Cortex of kidney (tissue), 1 donor: ENCODE results near the gene SNX24.
"Not testable (repeated sequence)": the region's sequence is repeated elsewhere in the genome, so short reads cannot be mapped to it uniquely, and the experiment has no call there.

Experiments used
- DNase-seq: peaks from one replicate; lab custom pipeline; 2025; lab: John Stamatoyannopoulos, UW

Gene SNX24

DNA sequence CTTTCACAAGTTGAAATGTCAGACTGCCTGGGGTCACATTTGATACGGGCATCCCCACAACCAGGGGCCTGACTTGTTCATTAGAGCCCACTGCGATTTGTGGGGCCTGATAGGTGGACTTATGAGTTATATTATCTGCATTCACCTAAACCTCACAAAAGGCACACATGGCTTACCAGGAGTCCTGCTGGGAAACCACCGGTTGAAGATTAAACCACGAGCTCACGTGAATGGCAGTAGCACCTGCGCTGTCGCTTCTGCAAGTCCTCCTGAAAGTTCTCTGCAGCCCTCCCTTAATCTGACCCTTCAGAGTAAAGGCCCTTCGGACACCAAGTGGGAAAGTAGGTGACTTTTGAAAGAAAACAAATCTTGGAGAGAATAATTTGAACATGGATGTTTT, 122.2 kb downstream of the SNX24 start:
- no peak for DNase-seq

DNA sequence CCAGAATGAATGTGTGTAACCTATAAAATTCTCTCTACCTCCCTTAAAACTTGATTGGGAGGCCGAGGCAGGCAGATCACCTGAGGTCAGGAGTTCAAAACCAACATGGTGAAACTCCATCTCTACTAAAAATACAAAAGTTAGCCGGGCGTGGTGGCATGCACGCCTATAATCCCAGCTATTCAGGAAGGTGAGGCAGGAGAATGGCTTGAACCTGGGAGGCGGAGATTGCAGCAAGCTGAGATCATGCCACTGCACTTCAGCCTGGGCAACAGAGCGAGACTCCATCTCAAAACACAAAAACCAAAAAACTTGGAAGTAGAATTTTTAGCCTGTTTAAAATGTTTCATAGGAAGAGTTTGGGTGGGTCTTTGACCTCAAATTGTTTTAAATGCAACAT, 122.6 kb downstream of the SNX24 start:
- DNase-seq: not testable (repeated sequence)

DNA sequence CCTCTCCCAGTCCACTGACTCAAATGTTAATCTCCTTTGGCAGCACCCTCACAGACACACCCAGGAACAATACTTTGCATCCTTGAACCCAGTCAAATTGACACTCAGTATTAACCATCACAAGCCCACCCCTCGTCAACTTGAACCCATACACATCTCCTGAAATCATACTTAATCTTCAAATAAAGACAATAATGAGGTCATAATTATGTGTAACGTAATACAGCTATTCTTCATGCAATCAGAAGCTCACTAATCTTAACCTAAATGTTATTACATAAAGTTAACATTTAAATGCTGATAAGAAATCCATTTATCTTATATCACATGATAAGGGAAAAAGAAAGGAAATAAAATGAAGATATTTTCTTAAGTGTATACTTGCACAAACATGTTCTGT, 125.9 kb downstream of the SNX24 start:
- DNase-seq: no peak

DNA sequence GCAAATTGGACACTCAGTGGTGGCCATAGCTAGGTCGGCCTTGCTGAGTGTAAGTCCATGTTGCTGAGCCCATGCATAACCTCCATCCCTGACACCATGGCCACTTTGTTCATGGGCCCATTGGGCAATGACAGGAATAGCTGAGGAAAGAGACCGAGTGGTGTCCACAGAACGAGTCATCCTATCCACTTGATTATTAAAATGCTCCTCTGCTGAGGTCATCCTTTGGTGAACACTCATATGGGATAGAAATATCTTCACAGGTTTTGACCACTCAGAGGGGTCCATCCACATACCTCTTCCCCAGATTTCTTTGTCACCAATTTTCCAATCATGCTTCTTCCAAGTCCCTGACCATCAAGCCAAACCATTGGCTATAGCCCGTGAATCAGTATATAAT, 127.5 kb downstream of the SNX24 start:
- no peak for DNase-seq

DNA sequence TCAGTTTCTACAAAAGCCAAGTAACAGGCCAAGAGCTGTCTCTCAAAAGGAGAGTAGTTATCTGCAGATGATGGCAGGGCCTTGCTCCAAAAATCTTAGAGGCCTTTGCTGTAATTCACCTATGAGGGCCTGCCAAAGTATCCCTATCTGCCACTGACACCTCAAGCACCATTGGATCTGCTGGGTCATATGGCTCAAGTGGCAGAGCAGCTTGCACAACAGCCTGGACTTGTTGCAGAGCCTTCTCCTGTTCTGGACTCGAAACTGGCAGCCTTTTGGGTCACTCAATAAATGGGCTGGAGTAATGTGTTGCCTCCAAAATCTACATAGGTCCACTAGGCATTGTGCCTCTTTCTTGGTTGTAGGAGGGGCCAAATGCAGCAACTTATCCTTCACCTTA, 128.3 kb downstream of the SNX24 start:
- DNase-seq: not testable (repeated sequence)

DNA sequence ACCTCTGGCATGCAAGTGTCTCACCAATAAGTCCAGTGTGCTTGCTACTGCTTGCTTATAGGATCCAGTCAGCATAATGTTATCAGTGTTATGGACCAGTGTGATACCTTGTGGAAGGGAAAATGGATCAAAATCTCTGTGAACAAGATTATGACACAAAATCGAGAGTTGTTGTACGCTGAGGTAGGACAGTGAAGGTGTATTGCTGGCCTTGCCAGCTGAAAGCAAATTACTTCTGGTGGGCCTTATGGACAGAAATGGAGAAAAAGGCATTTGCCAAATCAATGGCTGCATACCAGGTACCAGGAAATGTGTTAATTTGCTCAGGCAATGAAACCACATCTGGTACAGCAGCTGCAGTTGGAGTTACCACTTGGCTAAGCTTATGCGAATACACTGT, 128.8 kb downstream of the SNX24 start:
- DNase-seq: not testable (repeated sequence)

DNA sequence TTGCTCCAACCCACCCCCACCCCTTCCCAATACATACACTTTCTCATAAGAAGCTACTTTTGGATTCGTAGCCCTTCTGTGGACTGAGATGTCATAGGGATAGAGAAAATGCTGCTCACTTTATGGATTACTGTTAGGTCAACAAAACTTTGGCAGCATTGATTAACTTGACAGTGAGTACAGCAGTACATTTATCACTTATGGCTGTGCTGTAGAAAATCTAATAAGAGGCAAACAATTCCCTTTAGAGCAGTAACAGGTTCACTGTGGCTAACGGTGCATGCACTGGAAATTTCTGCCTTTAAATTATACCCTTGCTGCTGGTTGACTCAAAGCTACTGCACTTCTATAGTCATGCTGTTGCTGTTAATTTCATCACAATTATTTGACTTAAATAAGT, 131.9 kb downstream of the SNX24 start:
- DNase-seq: no peak

DNA sequence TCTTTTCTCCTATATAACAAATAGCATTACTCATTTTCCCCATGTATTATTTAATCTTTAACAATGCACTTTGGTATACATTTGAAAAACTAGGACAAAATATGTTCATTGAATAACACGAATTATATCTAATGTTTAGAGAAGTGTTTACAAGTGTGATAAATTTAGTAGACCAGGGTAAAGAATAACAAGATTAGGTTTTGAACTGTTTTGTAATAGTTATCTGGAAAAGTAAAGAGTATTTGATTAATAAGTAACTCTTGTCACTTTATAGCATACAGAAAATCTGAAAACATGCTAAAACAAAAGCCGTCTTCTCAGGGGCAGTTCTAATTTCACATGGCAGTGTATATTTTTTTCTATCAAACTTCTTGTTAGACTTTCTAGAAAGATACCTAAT, 132.7 kb downstream of the SNX24 start:
- no peak for DNase-seq

DNA sequence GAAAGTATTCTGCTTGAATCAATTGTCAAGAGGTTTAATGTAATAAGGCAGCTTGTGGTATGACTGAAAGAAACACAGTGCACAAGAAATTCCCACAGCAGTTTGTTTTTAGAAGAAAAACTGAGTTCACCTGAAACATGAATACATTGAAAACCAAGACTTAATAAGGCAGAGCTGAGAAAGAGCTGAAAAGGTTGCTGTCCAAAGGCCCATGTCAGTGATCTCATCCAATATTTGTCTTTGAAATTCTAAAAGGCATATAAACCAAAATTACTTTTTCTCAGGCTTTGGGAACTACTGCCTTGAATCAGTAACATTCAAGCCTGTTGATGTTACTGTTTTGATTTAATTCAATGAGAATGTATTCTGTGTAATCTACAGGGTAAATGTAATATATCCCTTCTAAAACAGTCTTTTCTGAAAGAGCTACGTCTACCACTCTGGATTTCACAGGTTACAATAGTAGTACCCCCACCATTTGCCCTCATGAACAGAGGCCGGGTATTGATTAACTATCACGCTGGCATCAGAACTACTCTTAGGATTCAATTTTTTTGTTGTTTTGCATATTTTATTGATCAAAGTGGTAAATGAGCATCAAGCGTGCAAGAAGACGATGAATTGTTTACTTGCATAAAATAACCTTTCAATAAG, 133.4 kb downstream of the SNX24 start:
- no peak for DNase-seq

DNA sequence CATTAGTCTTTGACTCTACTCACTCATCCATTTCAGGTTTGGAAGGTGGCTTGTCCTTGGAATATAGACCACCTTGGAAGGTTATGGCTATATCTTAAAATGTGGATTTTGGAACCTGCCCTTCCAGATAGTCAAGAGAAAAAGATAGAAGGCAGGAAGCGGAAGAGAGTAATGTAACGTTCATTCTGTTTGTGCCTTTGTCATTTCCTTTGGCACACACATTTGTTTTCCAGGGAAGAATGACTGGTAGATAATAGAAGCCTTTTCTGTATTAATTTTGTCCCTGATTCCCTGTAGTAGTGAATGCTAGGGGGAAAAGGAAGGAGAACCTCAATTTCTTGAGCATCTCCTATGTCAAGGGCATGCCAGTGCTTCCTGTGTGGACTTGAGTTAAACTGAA, 136.4 kb downstream of the SNX24 start:
- no peak for DNase-seq

DNA sequence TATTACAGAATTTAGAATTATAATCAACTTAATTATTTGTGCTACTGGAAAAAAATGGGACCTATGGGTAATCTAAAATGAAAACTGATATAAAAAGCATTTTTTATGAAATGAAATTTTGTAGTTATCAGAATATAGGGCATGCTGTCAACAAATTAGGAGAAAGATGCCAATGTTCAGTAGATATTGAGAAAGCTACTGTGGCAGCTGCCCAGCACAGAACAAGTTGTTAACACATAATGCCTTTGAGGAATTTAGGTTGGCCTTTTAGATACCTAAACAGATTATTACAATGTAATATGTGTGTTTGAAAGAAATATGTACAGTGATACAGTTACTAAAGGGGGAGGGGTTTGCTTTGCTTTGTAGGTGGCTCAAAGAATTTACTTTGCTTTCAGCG, 137.0 kb downstream of the SNX24 start:
- DNase-seq: no peak

DNA sequence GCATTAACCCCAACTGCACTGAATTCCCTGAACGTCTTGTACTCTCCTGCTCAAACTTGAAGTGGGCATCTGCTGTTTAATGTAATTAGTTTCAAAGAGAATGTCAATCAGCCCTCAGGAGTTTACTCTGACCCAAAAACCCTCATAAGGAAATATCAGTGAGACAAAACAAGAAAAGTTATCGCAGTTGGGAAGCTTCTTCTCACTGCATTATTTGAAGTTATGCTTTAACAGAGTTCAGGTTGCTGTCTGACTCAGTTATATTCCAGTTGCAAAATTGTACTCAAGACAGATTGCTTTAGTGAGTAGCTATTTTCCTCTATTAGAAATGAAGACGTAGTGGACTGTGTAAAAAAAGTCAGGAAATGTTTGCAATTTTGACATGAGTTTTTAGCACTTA, 139.0 kb downstream of the SNX24 start:
- no peak for DNase-seq

DNA sequence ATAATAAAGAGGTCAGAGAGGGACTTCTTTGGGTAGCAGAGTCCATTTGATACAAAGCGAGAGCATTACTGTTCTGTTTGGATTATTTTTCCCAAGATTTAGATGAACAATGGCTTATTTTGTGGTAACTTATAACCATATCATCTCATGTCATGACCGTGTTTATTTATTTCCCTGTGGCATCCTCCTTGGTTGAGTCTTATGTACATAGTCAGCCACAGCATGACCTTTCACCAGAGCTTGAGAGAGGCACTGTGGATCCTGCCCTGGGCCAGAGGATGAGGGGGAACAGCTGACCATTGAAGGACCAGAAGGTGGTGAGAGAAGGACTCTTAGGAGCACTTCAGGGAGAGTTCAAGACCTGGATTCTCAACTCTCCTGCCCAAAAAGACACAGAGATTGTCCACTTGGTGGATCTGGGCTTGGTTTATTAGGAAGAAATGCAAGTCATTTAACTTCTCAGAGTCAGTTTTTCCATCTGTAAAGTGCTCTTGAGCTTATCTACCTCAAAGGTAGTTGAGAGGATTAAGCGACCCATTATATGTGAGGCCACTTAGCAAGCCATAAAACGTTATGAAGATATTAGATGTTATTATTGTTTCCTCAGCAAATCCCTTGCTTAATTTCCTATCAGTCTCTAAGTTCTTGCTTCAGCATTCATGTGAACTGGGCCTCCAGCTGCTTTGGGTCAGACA, 139.7 kb downstream of the SNX24 start:
- no peak for DNase-seq

DNA sequence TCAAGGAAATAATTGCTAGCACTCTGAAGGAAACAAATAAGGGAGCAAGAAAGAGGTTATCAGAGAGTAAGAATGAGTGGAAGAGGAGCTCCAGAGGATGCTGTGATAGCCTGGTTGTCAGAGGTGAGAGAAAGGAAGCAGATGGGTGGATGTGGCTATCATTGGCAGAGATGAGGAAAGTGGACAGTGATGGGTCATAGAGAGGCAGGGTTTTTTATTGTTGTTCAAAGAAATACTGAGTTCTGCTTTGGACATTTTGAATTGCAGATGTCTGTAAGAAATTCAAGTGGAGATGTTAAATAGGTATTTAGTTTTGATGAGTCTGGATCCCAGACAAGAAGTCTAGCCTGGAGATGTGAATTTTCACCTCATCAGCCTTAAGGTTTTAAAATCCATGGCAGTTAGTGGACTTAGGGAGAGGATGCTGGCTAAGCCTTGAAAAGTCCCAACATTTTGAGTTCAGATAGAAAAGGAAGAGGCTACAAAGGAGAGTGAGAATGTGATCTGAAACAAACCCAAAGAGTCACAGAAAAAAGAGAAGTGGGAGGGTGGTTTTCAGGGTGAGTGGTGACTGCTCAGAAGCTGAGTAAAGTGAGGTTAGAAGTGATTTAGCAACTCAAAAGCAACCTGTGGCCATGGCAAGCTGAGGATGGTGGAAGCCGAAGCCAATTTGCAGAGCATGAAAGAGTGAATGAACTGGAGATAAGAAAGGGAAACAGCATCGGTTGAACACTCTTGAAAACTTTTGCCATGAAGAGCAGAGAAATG, 140.7 kb downstream of the SNX24 start:
- DNase-seq: no peak

DNA sequence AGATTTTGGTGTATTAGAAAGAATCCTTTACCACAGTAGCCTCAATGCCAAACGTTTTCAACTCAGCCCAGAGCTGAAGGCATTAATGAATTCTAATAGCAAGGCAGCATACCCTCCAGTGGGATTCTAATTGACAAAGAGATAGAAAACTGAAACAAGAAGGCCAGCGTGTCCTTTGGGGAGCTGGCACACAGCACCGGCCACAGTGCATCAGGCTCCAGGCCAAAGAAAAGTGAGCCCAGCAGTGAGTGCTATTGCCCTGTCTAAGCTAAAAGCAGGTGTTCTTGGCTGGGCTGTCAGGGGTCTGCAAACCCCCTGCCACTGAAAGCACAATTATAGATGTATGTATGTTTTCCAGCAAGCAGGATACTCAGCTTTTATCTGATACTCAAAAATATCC, 150.7 kb downstream of the SNX24 start:
- no peak for DNase-seq

DNA sequence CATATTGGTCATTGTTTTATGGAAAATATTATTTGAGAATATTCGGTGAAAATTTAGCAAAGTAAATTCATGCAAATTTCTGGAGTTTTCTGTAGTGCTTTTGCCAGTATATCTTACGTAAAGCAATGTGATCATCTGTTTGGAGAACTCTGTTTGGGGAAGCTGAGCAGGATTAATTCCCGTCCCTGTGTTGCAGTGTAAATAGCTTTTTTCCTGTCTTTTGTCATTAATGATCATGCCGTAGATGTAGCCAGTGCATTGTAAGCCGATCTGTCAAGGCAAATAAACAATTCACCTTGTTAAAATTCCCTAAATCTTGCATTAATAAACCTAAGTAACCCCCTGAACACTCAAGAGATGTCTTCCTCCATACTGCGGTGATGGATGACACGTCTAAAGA, 151.9 kb downstream of the SNX24 start:
- DNase-seq: no peak

DNA sequence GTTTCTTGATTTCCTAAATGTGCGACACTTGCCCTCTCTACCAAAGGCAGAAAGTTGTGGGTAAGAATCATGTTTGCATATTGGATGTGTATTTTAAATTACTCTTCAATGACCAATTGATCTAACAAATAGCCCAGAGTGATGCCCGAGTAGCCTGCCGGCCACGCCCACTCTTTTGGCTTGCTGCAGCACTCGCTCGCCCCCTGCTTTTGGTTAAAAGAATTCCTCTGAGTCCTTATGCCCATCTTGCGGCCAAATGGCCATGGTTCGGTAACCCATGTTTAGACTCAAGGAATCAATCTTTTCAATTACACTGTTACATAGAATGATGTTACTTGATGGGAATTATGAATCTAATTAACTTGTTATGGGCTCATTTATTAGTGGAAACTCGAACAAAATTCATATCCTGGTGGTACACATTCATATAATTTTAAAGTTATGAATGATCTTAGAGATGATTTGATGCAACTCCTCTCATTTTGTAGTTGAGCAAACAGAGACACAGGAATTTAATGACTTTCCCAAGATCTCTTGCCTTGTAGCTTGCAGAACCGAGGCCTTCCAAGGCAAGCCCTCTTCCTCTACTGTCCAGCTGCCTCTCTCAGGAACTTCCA, 154.6 kb downstream of the SNX24 start:
- DNase-seq: no peak

DNA sequence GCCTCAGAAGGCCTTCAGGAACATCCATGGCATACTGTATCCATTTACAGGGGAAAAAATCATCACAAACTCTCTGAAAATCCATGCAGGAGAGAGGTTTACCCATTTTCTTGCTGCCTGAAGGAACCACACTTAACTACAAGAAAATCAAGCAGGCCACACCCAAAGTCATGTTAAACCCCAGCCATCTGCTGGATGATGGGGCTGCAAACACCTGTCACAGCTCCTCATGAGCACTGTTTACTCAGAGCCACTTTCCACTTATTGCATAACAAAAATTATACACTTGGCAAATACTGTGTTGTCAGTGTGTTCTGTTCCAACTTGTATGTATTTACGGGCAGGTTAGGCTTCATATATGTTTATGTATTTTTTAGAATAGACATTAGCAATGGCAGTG, 155.3 kb downstream of the SNX24 start:
- no peak for DNase-seq

DNA sequence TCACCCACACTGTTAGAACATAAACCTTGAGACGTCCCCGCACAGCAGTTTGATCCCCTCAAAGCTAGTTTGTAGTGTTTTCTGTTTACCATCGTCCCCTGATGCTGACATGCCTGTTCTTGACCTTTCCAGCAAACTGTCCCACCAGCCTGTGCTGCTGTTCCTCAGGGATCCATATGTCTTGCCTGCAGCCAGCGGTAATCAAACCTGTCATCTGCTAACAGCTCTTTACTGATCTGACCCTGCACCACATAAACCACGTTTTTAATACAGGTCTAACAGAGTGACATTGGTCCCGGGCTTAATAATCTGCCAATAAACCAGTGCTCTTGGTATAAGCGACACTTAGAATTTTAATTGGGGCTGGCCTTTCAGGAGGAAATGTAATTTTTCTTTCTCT, 156.4 kb downstream of the SNX24 start:
- no peak for DNase-seq

DNA sequence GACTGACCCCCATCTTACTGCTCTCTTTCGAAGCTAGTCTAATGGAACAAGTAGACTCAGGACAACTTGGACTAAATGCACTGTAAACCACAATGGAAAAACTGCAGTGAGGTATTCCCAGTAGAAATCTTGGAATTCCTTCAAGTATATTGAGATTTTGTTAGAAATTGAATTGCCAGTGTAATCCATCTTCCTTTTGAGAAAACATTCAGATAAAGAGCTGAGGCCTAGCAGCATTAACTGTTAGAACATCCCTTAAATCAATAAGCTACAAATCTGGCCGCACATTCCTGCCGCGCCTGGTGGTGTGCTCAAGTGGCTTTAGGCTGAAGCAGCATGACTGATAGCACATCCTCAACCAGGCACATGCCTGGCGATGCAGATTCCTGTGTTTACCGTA, 161.8 kb downstream of the SNX24 start:
- no peak for DNase-seq

DNA sequence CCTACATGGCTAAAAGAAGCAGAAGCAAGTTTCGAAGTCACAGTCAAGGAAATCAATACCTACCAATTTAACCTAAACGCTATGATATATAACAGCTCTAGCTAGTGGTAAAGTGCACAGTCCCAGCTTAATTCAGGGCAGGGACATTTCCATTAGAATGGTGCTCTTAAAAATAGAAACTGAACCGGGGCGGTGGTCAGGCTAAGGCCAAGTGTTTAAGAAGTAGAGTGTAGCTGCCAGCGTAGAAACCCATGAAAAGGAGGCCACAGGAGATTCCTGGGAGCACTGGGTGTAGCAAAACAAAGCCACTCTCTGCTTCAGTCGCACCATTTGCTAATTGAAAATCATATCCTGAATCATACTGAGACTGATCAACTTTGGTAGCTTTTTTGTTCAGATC, 162.3 kb downstream of the SNX24 start:
- no peak for DNase-seq

DNA sequence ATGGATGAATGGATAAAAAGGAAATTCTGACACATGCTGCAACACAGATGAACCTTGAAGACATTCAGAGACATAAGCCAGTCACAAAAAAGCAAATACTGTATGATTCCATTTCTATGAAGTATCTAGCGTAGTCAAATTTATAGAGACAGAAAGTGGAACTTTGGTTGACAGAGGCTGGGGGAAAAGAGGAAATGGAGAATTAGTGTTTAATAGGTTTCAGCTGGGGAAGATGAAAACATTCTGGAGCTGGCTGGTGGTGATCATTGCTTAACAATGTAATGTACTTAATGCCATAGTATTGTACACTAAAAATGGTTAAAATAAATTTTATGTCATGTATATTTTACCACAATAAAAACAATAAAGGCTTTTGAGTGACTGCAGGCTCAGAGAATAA, 166.9 kb downstream of the SNX24 start:
- DNase-seq: no peak

DNA sequence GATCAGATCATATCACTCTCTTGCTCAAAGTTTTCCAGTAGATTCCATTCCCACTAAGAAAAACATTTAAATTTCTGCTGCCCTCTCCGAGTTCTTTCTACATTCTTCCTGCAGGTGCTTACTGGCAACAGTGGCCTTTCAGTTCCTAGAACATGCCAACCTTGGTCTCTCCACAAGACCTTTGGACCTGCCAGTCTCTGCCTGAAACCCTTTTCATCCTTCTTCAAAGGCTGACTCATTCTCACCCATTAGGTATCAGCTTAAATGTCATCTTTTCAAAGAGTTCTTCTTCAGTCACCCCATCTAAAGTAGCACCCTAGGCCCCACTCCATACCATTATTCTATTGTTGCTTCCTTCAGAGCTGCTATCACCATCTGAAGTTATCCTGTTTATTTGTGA, 169.3 kb downstream of the SNX24 start:
- no peak for DNase-seq
